Stromal cell of bone marrow (primary cell): ENCODE data around the gene ASB4.
"Not testable (repeated sequence)": the region's sequence is repeated elsewhere in the genome, so short reads cannot be mapped to it uniquely, and the experiment has no call there.

Source experiments
- DNase-seq: peaks from one replicate; pipeline ENCODE4 v3.0.0-alpha.2; 2012; ENCODE audit warnings: low read depth

Gene ASB4

DNA sequence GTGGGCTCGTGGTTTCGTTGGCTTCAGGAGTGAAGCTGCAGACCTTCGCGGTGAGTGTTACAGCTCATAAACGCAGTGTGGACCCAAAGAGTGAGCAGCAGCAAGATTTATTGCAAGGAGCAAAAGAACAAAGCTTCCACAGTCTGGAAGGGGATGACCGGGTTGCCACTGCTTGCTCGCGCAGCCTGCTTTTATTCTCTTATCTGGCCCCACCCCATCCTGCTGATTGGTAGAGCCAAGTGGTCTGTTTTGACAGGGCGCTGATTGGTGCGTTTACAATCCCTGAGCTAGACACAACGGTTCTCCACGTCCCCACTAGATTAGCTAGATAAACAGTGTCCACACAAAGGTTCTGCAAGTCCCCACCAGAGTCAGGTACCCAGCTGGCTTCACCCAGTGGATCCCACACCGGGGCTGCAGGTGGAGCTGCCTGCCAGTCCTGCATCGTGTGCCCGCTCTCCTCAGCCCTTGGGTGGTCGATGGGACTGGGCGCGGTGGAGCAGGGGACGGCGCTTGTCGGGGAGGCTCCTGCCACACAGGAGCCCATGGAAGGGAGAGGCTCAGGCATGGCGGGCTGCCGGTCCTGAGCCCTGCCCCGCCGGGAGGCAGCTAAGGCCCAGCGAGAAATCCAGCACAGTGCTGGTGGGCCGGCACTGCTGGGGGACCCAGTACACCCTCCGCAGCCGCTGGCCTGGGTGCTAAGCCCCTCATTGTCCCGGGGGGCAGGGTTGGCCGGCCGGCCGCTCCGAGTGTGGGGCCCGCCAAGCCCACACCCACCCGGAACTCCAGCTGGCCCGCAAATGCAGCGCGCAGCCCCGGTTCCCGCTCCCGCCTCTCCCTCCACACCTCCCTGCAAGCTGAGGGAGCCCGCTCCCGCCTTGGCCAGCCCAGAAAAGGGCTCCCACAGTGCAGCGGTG, 66.5 kb downstream of the ASB4 start:
- not testable (repeated sequence) for DNase-seq

DNA sequence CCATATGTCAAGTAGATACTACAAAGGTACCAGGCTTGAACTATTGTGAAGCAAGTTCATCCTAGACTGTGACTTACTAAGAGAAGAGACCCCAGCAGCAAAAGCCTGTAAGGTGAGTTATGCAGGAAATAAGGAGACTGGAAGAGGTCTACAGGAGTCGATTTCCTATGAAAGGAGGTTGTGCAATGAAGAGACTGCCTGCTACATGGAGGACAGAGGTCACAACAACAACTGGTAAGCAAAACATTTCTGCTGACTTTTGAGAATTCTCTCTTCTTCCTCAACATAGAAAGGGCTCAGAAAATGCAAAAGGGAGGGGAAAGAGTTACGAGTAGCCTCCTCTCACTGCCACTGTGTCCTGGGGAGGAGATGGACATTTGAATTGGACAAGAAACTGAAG, 68.2 kb downstream of the ASB4 start:
- DNase-seq: no peak

DNA sequence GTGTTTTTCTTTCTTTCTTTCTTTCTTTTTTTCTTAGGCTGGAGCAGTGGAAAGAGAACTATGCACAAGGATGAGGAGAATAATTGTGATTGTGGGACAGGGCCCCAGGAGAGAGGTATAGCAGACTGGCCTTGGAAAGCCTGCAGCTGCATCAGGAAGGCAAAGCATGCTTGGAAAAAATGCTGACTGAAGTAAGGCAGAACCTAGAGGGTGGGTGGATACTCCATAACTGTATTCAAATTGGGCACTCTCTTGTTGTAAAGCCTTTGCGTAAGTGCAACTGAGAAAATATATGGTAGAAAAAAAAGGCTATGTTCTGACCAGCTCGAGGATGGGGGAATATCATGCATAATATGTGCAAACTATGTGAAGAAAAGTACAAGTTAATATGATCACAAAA, 71.0 kb downstream of the ASB4 start:
- no peak for DNase-seq

DNA sequence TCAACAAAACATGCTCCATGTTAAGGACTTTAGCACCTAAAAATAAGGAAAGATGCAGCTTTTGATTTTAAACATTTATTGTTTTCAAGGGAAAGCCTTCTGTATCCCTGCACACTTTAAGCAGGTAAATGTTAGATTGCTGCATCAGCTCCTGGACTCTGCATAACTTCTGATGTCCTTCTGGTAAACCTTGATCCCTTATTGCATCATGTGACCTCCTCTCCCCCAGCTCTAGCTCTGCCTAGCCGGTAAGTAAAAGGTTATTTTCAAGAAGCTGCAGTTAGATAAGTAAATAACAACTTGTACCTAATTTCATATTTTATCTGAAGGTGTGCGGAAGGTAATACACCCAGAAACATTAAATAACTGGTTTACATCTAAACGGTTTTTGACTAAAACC, 73.1 kb downstream of the ASB4 start:
- no peak for DNase-seq

DNA sequence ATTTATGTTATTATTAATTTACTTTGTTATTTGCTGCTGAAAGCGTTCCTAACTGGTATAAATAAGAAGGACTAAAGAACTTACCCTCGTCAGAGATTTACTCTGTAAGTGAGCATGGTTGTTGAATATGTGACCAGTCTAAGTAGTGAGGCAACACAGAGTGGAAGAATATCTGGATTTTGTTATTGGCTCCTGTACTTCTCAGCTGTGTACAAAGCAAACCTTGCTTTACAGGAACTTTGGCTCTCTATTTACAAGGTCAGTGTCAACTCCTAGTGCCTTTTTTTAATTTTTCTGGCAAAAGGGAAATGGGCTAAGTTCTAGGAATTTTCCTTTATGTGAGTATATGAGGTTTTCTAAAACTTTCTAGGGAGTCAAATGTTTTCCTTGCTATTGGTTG, 74.9 kb downstream of the ASB4 start:
- no peak for DNase-seq

DNA sequence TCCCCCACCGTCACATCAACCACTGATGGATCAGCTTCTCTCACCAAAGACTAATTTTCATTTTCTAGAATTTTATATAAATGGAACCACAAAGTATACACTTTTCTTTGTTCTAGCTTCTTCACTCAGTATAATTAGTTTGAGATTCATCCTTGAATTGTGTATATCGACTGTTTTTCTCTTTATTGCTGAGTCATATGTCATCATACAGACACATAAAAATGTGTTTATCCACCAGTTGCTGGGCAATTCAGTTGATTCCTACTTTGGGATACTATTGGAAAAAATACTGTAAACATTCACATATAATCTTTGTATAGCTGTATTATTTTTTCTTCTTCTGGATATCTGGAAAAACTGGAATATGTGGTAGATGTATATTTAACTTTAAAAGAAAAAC, 84.0 kb downstream of the ASB4 start:
- DNase-seq: no peak

DNA sequence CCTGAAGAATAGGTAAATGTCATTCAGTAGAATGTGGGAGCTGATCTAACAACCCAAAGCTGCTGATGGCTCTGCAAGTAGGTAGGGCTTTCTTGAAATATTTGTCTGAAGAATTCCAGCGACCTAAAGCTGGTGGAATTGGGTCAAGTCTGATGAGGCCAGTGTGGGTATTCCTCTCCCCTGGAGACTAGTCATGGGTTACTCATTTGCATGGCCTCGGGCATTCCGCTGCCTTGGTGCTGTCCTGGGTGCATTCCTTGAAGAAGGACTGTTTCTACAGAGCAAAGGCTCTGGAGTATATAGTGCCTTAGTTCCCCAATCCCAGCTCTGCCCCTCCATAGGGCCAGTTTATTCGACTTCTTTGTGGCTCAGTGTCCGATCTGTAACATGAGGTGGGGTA, 91.4 kb downstream of the ASB4 start:
- no peak for DNase-seq

DNA sequence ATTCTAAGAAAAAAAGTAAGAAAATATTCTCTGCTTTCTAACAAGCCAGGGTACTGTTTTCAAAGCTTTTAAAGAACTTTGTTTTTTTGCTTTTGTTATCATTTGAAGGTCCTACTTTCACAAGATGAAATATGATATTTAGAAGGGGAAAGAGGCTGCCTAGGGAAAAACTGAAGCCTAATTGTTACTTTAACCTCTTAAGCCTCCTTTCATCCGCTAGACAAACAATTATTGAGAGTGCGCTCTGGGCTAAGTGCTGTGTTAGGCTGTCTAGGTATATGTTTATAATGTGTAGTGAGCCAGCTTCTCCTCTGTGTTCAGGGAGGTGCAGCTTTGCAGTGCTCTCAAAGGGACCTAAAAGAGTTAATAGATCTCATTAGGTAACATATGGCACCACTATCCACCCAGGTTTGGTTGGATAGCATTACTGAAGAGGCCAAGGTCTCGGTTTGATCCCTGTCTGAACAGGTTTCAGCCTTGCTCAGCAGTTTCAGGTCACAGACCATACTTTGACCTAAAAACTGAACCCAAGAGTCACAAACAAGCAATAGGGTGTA, 92.6 kb downstream of the ASB4 start:
- DNase-seq: no peak

DNA sequence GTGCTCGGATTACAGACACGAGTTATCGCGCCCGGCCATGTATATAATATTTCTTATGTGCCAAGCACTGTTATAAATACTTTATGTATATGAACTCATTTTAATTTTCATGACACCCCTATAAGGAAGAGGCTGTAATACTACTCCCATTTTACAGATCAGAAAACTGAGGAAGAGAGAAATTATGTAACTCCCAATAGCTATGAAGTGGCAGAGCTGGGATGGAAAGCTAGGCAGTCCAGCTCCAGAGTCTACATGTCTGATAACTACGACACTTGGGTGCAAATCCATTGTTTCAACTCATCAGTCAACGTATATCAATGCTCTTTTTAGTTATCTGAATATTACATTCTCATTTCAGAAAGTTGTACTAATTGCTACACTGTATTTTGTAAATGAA, 93.6 kb downstream of the ASB4 start:
- no peak for DNase-seq

DNA sequence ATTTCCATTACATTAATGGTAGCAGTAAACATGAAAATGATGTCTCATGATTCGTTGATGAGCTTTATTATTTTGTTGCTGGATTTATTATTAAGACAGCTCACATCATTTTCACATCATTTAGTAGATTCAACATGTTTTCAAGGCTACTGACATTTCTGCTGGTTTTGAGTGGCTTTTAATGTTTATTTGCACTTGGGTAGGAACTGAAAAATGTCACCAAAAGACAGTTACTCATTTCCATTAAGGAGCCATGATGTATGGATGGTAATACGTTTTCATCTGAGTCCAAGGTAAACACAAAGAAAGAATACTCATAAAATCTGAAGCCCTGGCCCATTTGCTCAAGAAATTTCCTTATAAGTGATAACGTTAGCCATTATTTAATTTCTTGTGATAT, 95.7 kb downstream of the ASB4 start:
- no peak for DNase-seq

DNA sequence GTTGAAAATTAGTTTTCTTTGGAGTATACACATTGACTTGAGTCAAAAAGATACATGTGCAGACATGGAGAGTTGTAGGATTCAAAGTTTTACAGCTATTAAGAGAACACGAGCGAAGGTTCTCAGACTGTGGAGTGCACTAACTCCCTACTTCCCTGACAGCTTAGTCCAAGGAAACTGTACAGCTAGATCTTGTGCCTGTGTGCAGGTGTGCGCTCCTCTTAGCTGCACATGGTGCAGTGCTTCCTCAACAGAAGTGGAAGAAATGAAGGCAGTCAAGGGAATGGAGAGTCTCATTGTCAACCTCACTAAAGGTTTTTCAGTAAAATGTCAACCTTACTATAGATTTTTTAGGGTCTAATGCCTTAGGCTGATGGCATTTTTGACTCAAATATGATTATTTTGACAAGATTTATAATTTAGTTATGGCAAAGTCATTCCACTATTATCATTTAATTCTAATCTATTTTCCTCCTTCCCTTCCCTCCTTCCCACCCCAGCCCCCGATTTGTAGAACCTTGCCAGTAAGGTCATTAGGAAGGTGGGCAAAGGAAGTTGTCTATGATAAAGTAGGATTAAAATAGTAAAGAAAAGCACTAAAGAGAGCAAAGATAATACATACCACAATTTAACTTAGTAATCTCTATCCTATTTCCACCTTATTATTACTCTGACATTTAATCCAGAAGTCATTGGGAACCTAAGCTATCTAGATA, 97.0 kb downstream of the ASB4 start:
- no peak for DNase-seq

DNA sequence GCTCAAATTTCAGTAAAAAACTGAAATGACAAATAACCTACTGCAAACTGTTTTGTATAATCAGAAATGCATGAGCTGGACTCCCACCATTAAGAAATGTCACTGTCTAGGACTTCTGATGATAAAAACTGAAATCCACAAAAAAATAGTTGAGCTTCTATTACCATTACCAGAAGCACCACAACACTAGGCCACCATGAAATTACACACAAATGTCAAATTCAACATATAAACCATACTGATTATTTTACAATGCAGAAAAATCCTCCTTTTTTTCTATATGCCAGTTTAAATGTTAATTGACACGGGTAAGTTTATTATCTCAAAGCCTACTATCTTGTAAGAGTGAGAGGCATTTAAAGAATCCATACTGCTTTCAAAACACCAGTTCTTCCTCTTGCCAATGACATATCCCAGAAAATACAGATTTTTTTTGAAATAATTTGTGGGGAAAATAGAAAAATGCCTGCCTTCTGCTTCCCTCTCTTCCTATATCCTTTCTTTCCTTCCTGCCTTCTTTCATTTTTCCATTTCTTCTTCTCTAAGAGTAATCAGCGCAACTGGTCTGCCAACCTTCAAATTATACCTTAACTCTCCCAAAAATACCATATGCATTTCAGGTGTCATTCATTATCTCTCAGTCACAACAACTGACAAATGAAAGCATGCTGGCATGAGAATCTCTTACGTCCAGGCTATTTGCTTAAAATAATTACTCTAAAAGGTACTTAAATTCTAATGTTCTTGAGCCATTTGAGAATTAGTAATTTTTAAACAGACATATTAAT, 98.3 kb downstream of the ASB4 start:
- no peak for DNase-seq

DNA sequence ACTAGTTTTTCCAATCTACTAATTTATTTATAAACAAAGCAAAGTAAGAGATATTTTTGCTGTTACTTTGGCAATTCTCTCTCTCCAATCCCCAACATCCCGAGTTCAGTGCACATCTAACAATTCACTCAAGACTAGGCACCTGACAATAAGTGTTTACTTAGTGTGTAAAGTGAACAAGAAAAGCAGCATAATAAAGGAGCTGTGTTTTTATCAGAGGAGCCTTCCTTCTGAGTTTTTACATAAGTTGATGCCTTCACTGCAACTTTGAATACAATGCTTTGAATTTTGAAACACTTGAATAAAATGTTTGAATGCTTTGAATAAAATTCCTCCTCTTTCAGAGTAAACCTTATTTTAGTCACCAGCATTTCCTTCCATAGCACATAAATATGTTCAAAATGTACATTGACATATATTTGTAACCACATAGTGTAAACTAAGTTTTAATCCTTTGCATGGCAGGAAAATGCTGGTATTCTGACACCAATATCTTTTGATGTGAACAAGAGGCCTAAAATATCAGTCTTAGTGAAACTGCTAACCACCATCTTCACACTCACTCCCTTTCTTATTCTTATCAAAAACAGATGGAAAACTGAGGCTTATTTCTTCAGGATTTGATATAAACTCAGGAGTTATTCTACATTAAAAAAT, 99.2 kb downstream of the ASB4 start:
- no peak for DNase-seq

DNA sequence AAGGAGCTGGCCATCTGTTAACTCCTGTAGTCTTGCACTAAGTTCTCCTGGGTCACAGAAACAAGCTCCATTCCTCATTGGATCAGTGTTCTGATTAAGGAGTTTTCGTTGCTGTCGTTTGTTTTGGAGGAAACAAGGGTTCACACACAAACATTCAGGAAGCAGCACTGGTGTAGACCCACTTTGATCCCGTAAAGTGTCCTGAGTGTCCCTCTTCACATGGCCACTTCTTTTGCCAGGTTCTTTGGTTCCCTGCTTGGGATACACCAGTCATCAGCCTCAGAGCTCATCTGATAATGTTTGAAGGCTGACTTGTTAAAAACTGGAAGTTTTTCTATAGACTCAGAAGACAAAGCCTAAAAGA, 99.7 kb downstream of the ASB4 start:
- no peak for DNase-seq

DNA sequence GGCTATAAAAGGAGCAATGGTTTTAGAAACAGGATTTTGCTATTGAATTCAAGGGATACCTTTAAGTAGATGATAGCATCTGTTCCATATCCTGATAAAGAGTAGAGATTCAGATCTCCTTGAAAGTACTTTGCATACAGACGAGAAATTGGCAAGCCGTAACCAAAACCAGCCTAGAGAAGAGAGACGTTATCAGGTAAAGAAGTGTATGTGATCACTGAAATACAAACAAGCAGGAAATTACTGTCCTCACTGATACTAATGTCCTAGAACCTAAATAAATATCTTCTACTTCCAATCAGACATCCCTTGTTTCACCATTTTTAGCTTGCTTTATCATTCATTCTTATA, 101.2 kb downstream of the ASB4 start:
- DNase-seq: no peak

DNA sequence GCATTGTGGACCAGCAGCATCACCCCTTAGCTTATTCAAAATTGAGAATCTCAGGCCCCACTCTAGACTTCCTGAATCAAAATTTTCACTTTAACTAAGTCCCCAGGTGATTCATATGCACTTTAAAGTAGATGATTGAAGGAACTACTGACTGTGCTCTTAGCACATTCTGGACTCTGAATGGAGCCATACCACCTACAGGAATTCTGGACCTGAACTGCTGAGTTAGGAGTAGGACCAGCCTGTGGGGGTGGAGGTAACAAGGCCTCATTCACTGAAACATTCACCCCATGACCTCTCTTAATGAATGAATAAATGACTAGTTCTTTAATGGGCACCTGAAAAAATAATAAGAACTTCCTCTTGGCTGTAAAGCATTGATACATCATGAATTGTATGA, 103.3 kb downstream of the ASB4 start:
- no peak for DNase-seq

DNA sequence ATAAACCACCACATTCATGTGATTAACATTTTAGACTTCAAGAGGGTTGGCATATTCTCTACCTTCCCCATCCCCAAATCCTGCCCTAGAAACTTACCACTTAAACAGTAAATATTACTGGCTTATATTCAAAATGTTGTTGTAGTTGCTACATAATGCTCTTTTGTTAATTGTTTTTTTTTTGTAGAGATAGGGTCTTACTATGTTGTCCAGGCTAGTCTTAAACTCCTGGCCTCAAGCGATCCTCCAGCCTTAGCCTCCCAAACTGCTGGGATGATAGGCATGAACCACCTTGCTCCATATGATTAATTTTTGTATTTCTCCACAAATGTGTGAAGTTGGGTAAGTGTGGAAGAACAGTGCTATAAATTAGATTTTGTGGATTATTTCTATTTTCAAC, 104.0 kb downstream of the ASB4 start:
- no peak for DNase-seq
